Measurements from ENCODE around the gene DLAT. TPM values are rescaled to one million over a fixed set of nuclear protein-coding genes. Genes with fewer than 3 reads are reported as not detected.
"Not testable (repeated sequence)": the region's sequence is repeated elsewhere in the genome, so short reads cannot be mapped to it uniquely, and the experiment has no call there.

The DLAT gene
- total RNA-seq, 4 donors from 2014 or later, result 18.2 to 32.1 (median 19.9) TPM

- WGBS, 2 donors, result 20 to 21% methylated on average over 10 of the region's 10 CpGs
- peaks cover 0 to 25% (median 11%) of the 10 kb centered on the region in 4 donors for H3K4me1 ChIP-seq
- no peaks in the 10 kb centered on the region for H3K9me3 ChIP-seq
- peak overlapping the region; percentile 89 to 97 (median 93) for H3K27ac ChIP-seq
- peak overlapping the region; percentile 81 to 96 (median 93) for H3K4me3 ChIP-seq
- no peaks in the 10 kb centered on the region for H3K27me3 ChIP-seq
- DNase-seq (ENCODE audit: low spot score in 2 of 2), result no peak
- H3K36me3 ChIP-seq, result peaks cover 0 to 46% (median 3%) of the 10 kb centered on the region in 3 donors
- TF ChIP-seq POLR2A (IDR thresholded peaks at IDR 0.05), result no peak
- no peak for TF ChIP-seq CTCF (IDR thresholded peaks at IDR 0.05)
- no peak for TF ChIP-seq EP300 (IDR thresholded peaks at IDR 0.05)
These were observed 933 bp upstream of the DLAT start for GRCh38 chr11:112024178-112024772.

- 0% methylated on average over 8 of the region's 8 CpGs for WGBS, 2 donors
- Histone ChIP-seq H3K36me3 (peaks cover 0 to 46% (median 5%) of the 10 kb centered on the region in 3 donors), H3K27ac (peak overlapping the region; percentile 89 to 97 (median 93))
These were observed 499 bp downstream of the DLAT start for GRCh38 chr11:112025707-112026106.

GRCh38 chr11:112026784-112027410 is 1.7 kb downstream of the DLAT start:
- H3K9me3 ChIP-seq; DNase-seq (ENCODE audit: low spot score in 2 of 2); H3K27ac ChIP-seq; H3K27me3 ChIP-seq; H3K4me3 ChIP-seq: not testable (repeated sequence)
- 85 to 89% methylated on average over 14 to 17 of the region's 49 CpGs for whole genome bisulfite sequencing, 2 donors
- H3K36me3 ChIP-seq, result peaks cover 0 to 46% (median 9%) of the 10 kb centered on the region in 3 donors
- peaks cover 0 to 25% (median 11%) of the 10 kb centered on the region in 4 donors for H3K4me1 ChIP-seq

More at GRCh38 chr11:112025707-112026106, 499 bp downstream of the DLAT start:
- no peak for TF ChIP-seq POLR2A (IDR thresholded peaks at IDR 0.05)
- TF ChIP-seq CTCF (IDR thresholded peaks at IDR 0.05), result no peak
- no peak for TF ChIP-seq EP300 (IDR thresholded peaks at IDR 0.05)
- Histone ChIP-seq H3K9me3 (no peaks in the 10 kb centered on the region), H3K4me3 (peak overlapping the region; percentile 81 to 96 (median 93)), H3K27me3 (no peaks in the 10 kb centered on the region), H3K4me1 (peaks cover 0 to 25% (median 11%) of the 10 kb centered on the region in 4 donors)
- no peak for DNase-seq (ENCODE audit: low spot score in 2 of 2)

GRCh38 chr11:112029460-112029859 is 4.3 kb downstream of the DLAT start:
- H3K36me3 ChIP-seq, result peaks cover 0 to 66% (median 9%) of the 10 kb centered on the region in 3 donors
- H3K27me3 ChIP-seq, result no peaks in the 10 kb centered on the region
- no peak for DNase-seq (ENCODE audit: low spot score in 2 of 2)
- TF ChIP-seq CTCF (IDR thresholded peaks at IDR 0.05) (no peak), POLR2A (IDR thresholded peaks at IDR 0.05) (no peak), EP300 (IDR thresholded peaks at IDR 0.05) (no peak)
- peaks cover 0 to 9% (median 3%) of the 10 kb centered on the region in 4 donors for H3K4me1 ChIP-seq
- H3K9me3 ChIP-seq, result no peaks in the 10 kb centered on the region
- 95 to 100% methylated on average over 2 of the region's 2 CpGs for WGBS, 2 donors
- H3K27ac ChIP-seq, result no peak overlapping the region
- H3K4me3 ChIP-seq, result no peak overlapping the region

GRCh38 chr11:112033902-112034301 is 8.7 kb downstream of the DLAT start:
- Histone ChIP-seq H3K27ac (no peak overlapping the region), H3K9me3 (no peaks in the 10 kb centered on the region), H3K4me3 (no peak overlapping the region), H3K27me3 (no peaks in the 10 kb centered on the region), H3K36me3 (peaks cover 0 to 90% (median 17%) of the 10 kb centered on the region in 3 donors), H3K4me1 (no peaks in the 10 kb centered on the region)
- WGBS, 2 donors, result 89 to 92% methylated on average over 3 of the region's 3 CpGs
- DNase-seq (ENCODE audit: low spot score in 2 of 2), result no peak
- TF ChIP-seq EP300 (IDR thresholded peaks at IDR 0.05), result no peak
- TF ChIP-seq CTCF (IDR thresholded peaks at IDR 0.05), result no peak
- TF ChIP-seq POLR2A (IDR thresholded peaks at IDR 0.05), result no peak

Measured in tibial nerve (tissue), 4 donors.